ENCODE measurements around the gene IGFBP1. TPM values are rescaled to one million over a fixed set of nuclear protein-coding genes. Genes with fewer than 3 reads are reported as not detected.

The IGFBP1 gene
- total and polyA plus RNA-seq, 2 of the 13 experiments (the other 11 are each of a cell fraction or from before 2014, with no cell fraction given): 5.4 to 885 TPM

DNA sequence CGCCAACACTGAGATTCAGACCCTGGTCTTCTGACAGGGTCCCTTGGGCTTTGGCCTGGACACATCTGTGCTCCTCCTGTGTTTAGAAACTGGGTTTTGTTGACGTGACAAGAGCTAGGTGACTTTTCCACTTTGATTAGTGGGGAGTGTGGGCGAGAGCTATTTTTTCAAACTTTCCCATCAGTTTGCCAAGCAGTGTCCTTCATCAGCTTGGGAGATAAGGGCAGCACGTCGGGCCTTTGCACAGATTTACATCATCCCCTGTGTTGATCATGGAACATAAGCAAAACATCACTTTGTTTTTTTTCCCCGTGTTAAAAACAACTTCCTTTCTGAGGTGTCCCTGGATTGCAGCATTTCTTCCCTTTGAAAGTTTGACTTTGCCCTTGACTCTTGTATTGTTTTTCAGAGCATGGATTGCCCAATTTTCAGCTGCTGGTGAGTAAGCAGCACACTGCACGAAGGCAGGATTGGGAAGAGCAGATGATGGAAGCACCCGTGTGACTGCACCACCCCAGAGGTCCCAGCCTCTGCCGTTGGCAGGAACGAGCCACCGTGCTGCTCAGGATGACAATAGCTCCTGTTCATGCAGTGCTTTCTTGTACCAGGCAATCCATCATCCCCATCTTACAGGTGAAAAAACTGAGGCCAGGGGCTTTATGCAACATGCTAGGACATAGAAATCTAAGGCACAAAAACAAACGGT lies 6.4 kb upstream of the IGFBP1 start (continued):
- TF ChIP-seq, protein P1, sequence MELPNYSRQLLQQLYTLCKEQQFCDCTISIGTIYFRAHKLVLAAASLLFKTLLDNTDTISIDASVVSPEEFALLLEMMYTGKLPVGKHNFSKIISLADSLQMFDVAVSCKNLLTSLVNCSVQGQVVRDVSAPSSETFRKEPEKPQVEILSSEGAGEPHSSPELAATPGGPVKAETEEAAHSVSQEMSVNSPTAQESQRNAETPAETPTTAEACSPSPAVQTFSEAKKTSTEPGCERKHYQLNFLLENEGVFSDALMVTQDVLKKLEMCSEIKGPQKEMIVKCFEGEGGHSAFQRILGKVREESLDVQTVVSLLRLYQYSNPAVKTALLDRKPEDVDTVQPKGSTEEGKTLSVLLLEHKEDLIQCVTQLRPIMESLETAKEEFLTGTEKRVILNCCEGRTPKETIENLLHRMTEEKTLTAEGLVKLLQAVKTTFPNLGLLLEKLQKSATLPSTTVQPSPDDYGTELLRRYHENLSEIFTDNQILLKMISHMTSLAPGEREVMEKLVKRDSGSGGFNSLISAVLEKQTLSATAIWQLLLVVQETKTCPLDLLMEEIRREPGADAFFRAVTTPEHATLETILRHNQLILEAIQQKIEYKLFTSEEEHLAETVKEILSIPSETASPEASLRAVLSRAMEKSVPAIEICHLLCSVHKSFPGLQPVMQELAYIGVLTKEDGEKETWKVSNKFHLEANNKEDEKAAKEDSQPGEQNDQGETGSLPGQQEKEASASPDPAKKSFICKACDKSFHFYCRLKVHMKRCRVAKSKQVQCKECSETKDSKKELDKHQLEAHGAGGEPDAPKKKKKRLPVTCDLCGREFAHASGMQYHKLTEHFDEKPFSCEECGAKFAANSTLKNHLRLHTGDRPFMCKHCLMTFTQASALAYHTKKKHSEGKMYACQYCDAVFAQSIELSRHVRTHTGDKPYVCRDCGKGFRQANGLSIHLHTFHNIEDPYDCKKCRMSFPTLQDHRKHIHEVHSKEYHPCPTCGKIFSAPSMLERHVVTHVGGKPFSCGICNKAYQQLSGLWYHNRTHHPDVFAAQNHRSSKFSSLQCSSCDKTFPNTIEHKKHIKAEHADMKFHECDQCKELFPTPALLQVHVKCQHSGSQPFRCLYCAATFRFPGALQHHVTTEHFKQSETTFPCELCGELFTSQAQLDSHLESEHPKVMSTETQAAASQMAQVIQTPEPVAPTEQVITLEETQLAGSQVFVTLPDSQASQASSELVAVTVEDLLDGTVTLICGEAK (IDR thresholded peaks at IDR 0.05): no peak
- TF ChIP-seq, protein P1 (CRISPR knock-in tag; IDR thresholded peaks at IDR 0.05): peak; percentile 77; the same call in 1 of the 2 replicates
- TF ChIP-seq ZNF883 (CRISPR knock-in tag; IDR thresholded peaks at IDR 0.05; ENCODE audit: not compliant biosample characterization): peak; percentile 36
- TF ChIP-seq NPAS2 (CRISPR knock-in tag; IDR thresholded peaks at IDR 0.05; ENCODE audit: borderline replicate concordance): no peak
- TF ChIP-seq ZFYVE20 (CRISPR knock-in tag; IDR thresholded peaks at IDR 0.05; ENCODE audit: borderline replicate concordance, low read depth): no peak
- no peak for TF ChIP-seq NFE2L1 (CRISPR knock-in tag; IDR thresholded peaks at IDR 0.05; ENCODE audit: borderline replicate concordance)
- no peak for TF ChIP-seq FIP1L1 (IDR thresholded peaks at IDR 0.05; ENCODE audit: borderline replicate concordance, insufficient read depth, low read depth, low read length)
- TF ChIP-seq ZNF570 (CRISPR knock-in tag; IDR thresholded peaks at IDR 0.05; ENCODE audit: borderline replicate concordance): no peak
- no peak; the same call in 1 of the 2 replicates for TF ChIP-seq ZNF652 (CRISPR knock-in tag; IDR thresholded peaks at IDR 0.05; ENCODE audit: borderline replicate concordance, low read depth)
- TF ChIP-seq, protein P2, sequence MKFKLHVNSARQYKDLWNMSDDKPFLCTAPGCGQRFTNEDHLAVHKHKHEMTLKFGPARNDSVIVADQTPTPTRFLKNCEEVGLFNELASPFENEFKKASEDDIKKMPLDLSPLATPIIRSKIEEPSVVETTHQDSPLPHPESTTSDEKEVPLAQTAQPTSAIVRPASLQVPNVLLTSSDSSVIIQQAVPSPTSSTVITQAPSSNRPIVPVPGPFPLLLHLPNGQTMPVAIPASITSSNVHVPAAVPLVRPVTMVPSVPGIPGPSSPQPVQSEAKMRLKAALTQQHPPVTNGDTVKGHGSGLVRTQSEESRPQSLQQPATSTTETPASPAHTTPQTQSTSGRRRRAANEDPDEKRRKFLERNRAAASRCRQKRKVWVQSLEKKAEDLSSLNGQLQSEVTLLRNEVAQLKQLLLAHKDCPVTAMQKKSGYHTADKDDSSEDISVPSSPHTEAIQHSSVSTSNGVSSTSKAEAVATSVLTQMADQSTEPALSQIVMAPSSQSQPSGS (CRISPR knock-in tag; IDR thresholded peaks at IDR 0.05): peak; percentile 89
- peak; percentile 58; the same call in 1 of the 2 replicates for TF ChIP-seq MYNN (CRISPR knock-in tag; IDR thresholded peaks at IDR 0.05; ENCODE audit: low read depth)

All from HepG2 (cell line).